H9 (cell line): ENCODE measurements around the gene FKBP8. TPM values are rescaled to one million over a fixed set of nuclear protein-coding genes. Genes with fewer than 3 reads are reported as not detected.

ENCODE experiments used
- DNase-seq: peaks from one replicate; pipeline ENCODE4 v3.0.0-alpha.2; 2017
- H2AFZ ChIP-seq: one replicate; pipeline ENCODE4 v1.6.1; 2013; ENCODE audit warnings: mild to moderate bottlenecking, low read length, control low read depth, moderate library complexity
- H2AK5ac ChIP-seq: 2 replicates; pipeline ENCODE4 v1.6.1; 2013; ENCODE audit warnings: low read length, control low read depth, mixed read lengths; ENCODE audit not compliant: insufficient read length
- H2BK120ac ChIP-seq: one replicate; pipeline ENCODE4 v1.6.1; 2013; ENCODE audit warnings: low read depth, mild to moderate bottlenecking, low read length, control low read depth, inconsistent platforms; ENCODE audit not compliant: poor library complexity, severe bottlenecking
- H2BK12ac ChIP-seq: 2 replicates; pipeline ENCODE4 v1.6.1; 2013; ENCODE audit warnings: low read length, control low read depth, mixed read lengths, low read depth; ENCODE audit not compliant: insufficient read length
- H2BK15ac ChIP-seq: 2 replicates; pipeline ENCODE4 v1.6.1; 2013; ENCODE audit warnings: low read depth, low read length, control low read depth
- H2BK20ac ChIP-seq: one replicate; pipeline ENCODE4 v1.6.1; 2013; ENCODE audit warnings: low read depth, mild to moderate bottlenecking, low read length, control low read depth, inconsistent platforms; ENCODE audit not compliant: poor library complexity, severe bottlenecking
- H2BK5ac ChIP-seq: 2 replicates; pipeline ENCODE4 v1.6.1; 2013; ENCODE audit warnings: low read length, control low read depth, mixed read lengths; ENCODE audit not compliant: insufficient read length
- H3K14ac ChIP-seq: 2 replicates; pipeline ENCODE4 v1.6.1; 2013; ENCODE audit warnings: low read length, control low read depth; ENCODE audit not compliant: insufficient read depth
- H3K18ac ChIP-seq: 2 replicates; pipeline ENCODE4 v1.6.1; 2013; ENCODE audit warnings: low read depth, mild to moderate bottlenecking, mixed read lengths, low read length, control low read depth; ENCODE audit not compliant: insufficient read length
- H3K23ac ChIP-seq: 2 replicates; pipeline ENCODE4 v1.6.1; 2013; ENCODE audit warnings: low read length, control low read depth, mixed read lengths, low read depth; ENCODE audit not compliant: insufficient read length
- H3K23me2 ChIP-seq: 2 replicates; pipeline ENCODE4 v1.6.1; 2013; ENCODE audit warnings: low read depth, mild to moderate bottlenecking, mixed read lengths, low read length, control low read depth; ENCODE audit not compliant: insufficient read length, poor library complexity, severe bottlenecking
- H3K27ac ChIP-seq: 2 replicates; pipeline ENCODE4 v1.5.1; 2013; ENCODE audit warnings: low read length, control low read depth, mixed read lengths, low read depth; ENCODE audit not compliant: insufficient read length
- H3K27me3 ChIP-seq: 2 replicates; pipeline ENCODE4 v1.6.1; 2013; ENCODE audit warnings: low read length, control low read depth, inconsistent platforms; ENCODE audit not compliant: insufficient read depth
- H3K4ac ChIP-seq: 2 replicates; pipeline ENCODE4 v1.6.1; 2013; ENCODE audit warnings: low read depth, mild to moderate bottlenecking, control low read depth, inconsistent platforms, low read length, moderate library complexity
- H3K4me1 ChIP-seq: 2 replicates; pipeline ENCODE4 v1.6.1; 2013; ENCODE audit warnings: low read length, control low read depth, inconsistent platforms; ENCODE audit not compliant: insufficient read depth
- H3K4me2 ChIP-seq: 2 replicates; pipeline ENCODE4 v1.6.1; 2013; ENCODE audit warnings: low read length, control low read depth, mixed read lengths; ENCODE audit not compliant: insufficient read length, insufficient read depth
- H3K56ac ChIP-seq: 2 replicates; pipeline ENCODE4 v1.6.1; 2013; ENCODE audit warnings: low read depth, mild to moderate bottlenecking, mixed read lengths, low read length, control low read depth; ENCODE audit not compliant: insufficient read length
- H3K79me1 ChIP-seq: 2 replicates; pipeline ENCODE4 v1.6.1; 2013; ENCODE audit warnings: low read depth, mild to moderate bottlenecking, moderate library complexity, low read length, control low read depth, inconsistent platforms; ENCODE audit not compliant: insufficient read depth, poor library complexity, severe bottlenecking
- H3K79me2 ChIP-seq: 2 replicates; pipeline ENCODE4 v1.6.1; 2013; ENCODE audit warnings: low read length, control low read depth, inconsistent platforms; ENCODE audit not compliant: insufficient read depth
- H3K9ac ChIP-seq: 2 replicates; pipeline ENCODE4 v1.6.1; 2013; ENCODE audit warnings: low read length, control low read depth, mixed read lengths; ENCODE audit not compliant: insufficient read length; ENCODE audit errors: extremely low read depth
- H3K9me3 ChIP-seq: one replicate; pipeline ENCODE4 v1.6.1; 2013; ENCODE audit warnings: low read depth, low read length, inconsistent platforms; ENCODE audit not compliant: control insufficient read depth
- H3T11ph ChIP-seq: one replicate; pipeline ENCODE4 v1.6.1; 2013; ENCODE audit warnings: mild to moderate bottlenecking, low read length, control low read depth, inconsistent platforms
- H4K20me1 ChIP-seq: one replicate; pipeline ENCODE4 v1.6.1; 2013; ENCODE audit not compliant: control insufficient read depth, insufficient read length, insufficient read depth
- H4K5ac ChIP-seq: 2 replicates; pipeline ENCODE4 v1.6.1; 2013; ENCODE audit warnings: low read depth, mild to moderate bottlenecking, mixed read lengths, low read length, control low read depth; ENCODE audit not compliant: insufficient read length
- H4K8ac ChIP-seq: replicated peaks from 2 replicates; pipeline ENCODE4 v1.6.1; 2013; ENCODE audit warnings: low read length, control low read depth, mixed read lengths, low read depth; ENCODE audit not compliant: insufficient read length
- H4K91ac ChIP-seq: 2 replicates; pipeline ENCODE4 v1.6.1; 2013; ENCODE audit warnings: low read depth, mild to moderate bottlenecking, moderate library complexity, mixed read lengths, low read length, control low read depth; ENCODE audit not compliant: insufficient read length
- H3K27ac Mint-ChIP-seq, 3 experiments: 2 replicates in 2 of 3; 3 replicates in 1 of 3; pipeline ENCODE4 v1.8.0; 2020 to 2021; ENCODE audit warnings: mixed read lengths in 3 of 3, mild to moderate bottlenecking in 1 of 3, moderate library complexity in 1 of 3
- H3K27me3 Mint-ChIP-seq: 2 replicates; pipeline ENCODE4 v1.8.0; 2021; ENCODE audit warnings: low read depth, mild to moderate bottlenecking, moderate library complexity, mixed read lengths
- H3K36me3 Mint-ChIP-seq, 3 experiments: 2 replicates in 2 of 3; 3 replicates in 1 of 3; pipeline ENCODE4 v1.8.0; 2020 to 2021; ENCODE audit warnings: low read depth in 3 of 3, mixed read lengths in 3 of 3; ENCODE audit not compliant: insufficient read depth in 1 of 3
- H3K4me1 Mint-ChIP-seq, 2 experiments: 2 replicates each; pipeline ENCODE4 v1.8.0; 2020; ENCODE audit warnings: mixed read lengths in 2 of 2
- H3K4me3 Mint-ChIP-seq, 2 experiments: 2 replicates in 1 of 2; 3 replicates in 1 of 2; pipeline ENCODE4 v1.8.0; 2020 to 2021; ENCODE audit warnings: mild to moderate bottlenecking in 2 of 2, mixed read lengths in 2 of 2, moderate library complexity in 1 of 2
- H3K9me3 Mint-ChIP-seq, 2 experiments: 2 replicates in 1 of 2; 3 replicates in 1 of 2; pipeline ENCODE4 v1.8.0; 2020; ENCODE audit warnings: mild to moderate bottlenecking in 2 of 2, mixed read lengths in 2 of 2, moderate library complexity in 1 of 2
- CTCF ChIP-seq: fragments of 200-600 bp; sonication (generic); conservative IDR thresholded peaks from 3 replicates; pipeline ENCODE4 v1.8.0; 2021; ENCODE audit warnings: antibody characterized with exemption, mild to moderate bottlenecking
- WGBS: extraction: QIAGEN DNeasy Blood & Tissue Kit; methylation state at CpG from one replicate; pipeline ENCODE4 v1.1.7; 2013; ENCODE audit warnings: missing lambda C conversion rate, low lambda C conversion rate, mixed read lengths; ENCODE audit not compliant: insufficient read length; ENCODE audit errors: extremely low coverage; 5-methylcytosine and 5-hydroxymethylcytosine counted together
- total RNA-seq: library from RNA; stranded (reverse); gene quantifications from 2 replicates; pipeline ENCODE4 v1.2.1, GENCODE V29; 2021

Gene FKBP8
- total RNA-seq, 1 experiment from 2014 or later: 308 TPM

- Histone ChIP-seq H3K4ac (no peak overlapping the region), H3K18ac (no peak overlapping the region), H3K23me2 (peaks cover 8% of the 10 kb centered on the region), H3K79me2 (peaks cover 14% of the 10 kb centered on the region), H3K23ac (no peak overlapping the region), H2BK15ac (no peak overlapping the region), H3K4me1 (peaks cover 8% of the 10 kb centered on the region; the same call in 1 of the 2 replicates), H4K8ac (no peak overlapping the region), H4K20me1 (peaks cover 2% of the 10 kb centered on the region), H3K14ac (no peak overlapping the region), H3K79me1 (peaks cover 7% of the 10 kb centered on the region), H2AK5ac (no peak overlapping the region), H3K27me3 (no peaks in the 10 kb centered on the region), H3K9ac (no peak overlapping the region), H2BK120ac (no peak overlapping the region), H3K9me3 (no peaks in the 10 kb centered on the region), H4K91ac (no peak overlapping the region), H3K56ac (no peak overlapping the region), H2BK20ac (no peak overlapping the region), H2BK12ac (no peak overlapping the region), H3K4me2 (no peak overlapping the region), H4K5ac (no peak overlapping the region), H2AFZ (no peak overlapping the region), H3K27ac (no peak overlapping the region), H2BK5ac (no peak overlapping the region), H3T11ph (no peak overlapping the region)
- DNase-seq: no peak
- Mint-ChIP-seq H3K27me3 (peaks cover 2% of the 10 kb centered on the region), H3K36me3 (peaks cover 32 to 64% (median 40%) of the 10 kb centered on the region in 3 experiments), H3K4me3 (no peak overlapping the region), H3K27ac (peak overlapping the region in 1 of 3 experiments; percentile 18; a peak in 1 of 7 replicates), H3K9me3 (no peaks in the 10 kb centered on the region), H3K4me1 (peaks cover 9 to 13% of the 10 kb centered on the region in 2 experiments)
- WGBS: no CpG with 5 or more reads among the region's 8 CpGs
- TF ChIP-seq CTCF: no peak
These were observed 33.0 kb upstream of the FKBP8 start for GRCh38 chr19:18576383-18576782.
